HL-60 (cell line): ENCODE measurements around the gene GPR31.

Source experiments
- DNase-seq, 2 experiments: peaks; one replicate each; pipeline ENCODE4 v3.0.0-alpha.2; 2010 to 2020; ENCODE audit warnings: low read depth in 1 of 2, low spot score in 1 of 2
- H3K27ac ChIP-seq: fragments of 250-450 bp; sonication (Bioruptor Pico); replicated peaks from 2 replicates; pipeline ENCODE4 v1.5.1; 2020; ENCODE audit warnings: mild to moderate bottlenecking, moderate library complexity
- H3K27me3 ChIP-seq: fragments of 250-450 bp; sonication (Bioruptor Pico); 2 replicates; pipeline ENCODE4 v1.5.1; 2021; ENCODE audit warnings: mild to moderate bottlenecking, moderate library complexity; ENCODE audit not compliant: insufficient read depth, poor library complexity, severe bottlenecking
- H3K4me3 ChIP-seq: replicated peaks from 2 replicates; pipeline ENCODE4 v1.5.1; 2011; ENCODE audit warnings: mild to moderate bottlenecking, control low read depth, low read length; ENCODE audit not compliant: insufficient read depth
- CTCF ChIP-seq: IDR thresholded peaks from one replicate; pipeline ENCODE4 v1.5.1; 2011; ENCODE audit warnings: low read length, control low read depth, inconsistent platforms; ENCODE audit not compliant: insufficient read depth
- GABPA ChIP-seq: IDR thresholded peaks from 2 replicates; pipeline ENCODE4 v1.6.1; 2012; ENCODE audit warnings: low read depth
- POLR2AphosphoS5 ChIP-seq: IDR thresholded peaks from 2 replicates; pipeline ENCODE4 v1.6.1; 2012; ENCODE audit warnings: low read depth
- REST ChIP-seq: IDR thresholded peaks from 2 replicates; pipeline ENCODE4 v1.6.1; 2012; ENCODE audit warnings: low read depth; ENCODE audit not compliant: insufficient replicate concordance
- SPI1 ChIP-seq: IDR thresholded peaks from 2 replicates; pipeline ENCODE4 v1.6.1; 2012; ENCODE audit warnings: low read depth, mild to moderate bottlenecking, borderline replicate concordance

Gene GPR31

GRCh38 chr6:167141667-167142432 is 15.9 kb downstream of the GPR31 start:
- Histone ChIP-seq H3K4me3 (no peak overlapping the region), H3K27ac (no peak overlapping the region), H3K27me3 (no peaks in the 10 kb centered on the region)
- peak; percentile 78 for TF ChIP-seq CTCF
- TF ChIP-seq REST, result no peak
- DNase-seq, result peak; percentile 10 to 48

GRCh38 chr6:167140589-167141474 is 16.9 kb downstream of the GPR31 start:
- DNase-seq, result no peak
- Histone ChIP-seq H3K4me3 (no peak overlapping the region), H3K27me3 (no peaks in the 10 kb centered on the region), H3K27ac (no peak overlapping the region)
- no peak for TF ChIP-seq POLR2AphosphoS5

- H3K27ac ChIP-seq, result no peak overlapping the region
- TF ChIP-seq GABPA, result no peak
- TF ChIP-seq POLR2AphosphoS5, result no peak
- no peak for TF ChIP-seq CTCF
- TF ChIP-seq SPI1, result no peak
- no peak for TF ChIP-seq REST
- no peak for DNase-seq
- H3K4me3 ChIP-seq, result no peak overlapping the region
- no peaks in the 10 kb centered on the region for H3K27me3 ChIP-seq
Measured at GRCh38 chr6:167139761-167140160, 18.0 kb downstream of the GPR31 start.

GRCh38 chr6:167137881-167138280 is 19.9 kb downstream of the GPR31 start:
- Histone ChIP-seq H3K27ac (no peak overlapping the region), H3K27me3 (no peaks in the 10 kb centered on the region), H3K4me3 (no peak overlapping the region)
- TF ChIP-seq POLR2AphosphoS5 (no peak), SPI1 (no peak), GABPA (no peak), REST (no peak), CTCF (no peak)
- no peak for DNase-seq
